CD4-positive, alpha-beta T cell (primary cell): ENCODE measurements around the gene CORIN. TPM values are rescaled to one million over a fixed set of nuclear protein-coding genes. Genes with fewer than 3 reads are reported as not detected.

Experiments
- ATAC-seq: fragments of 200-7000 bp; cut with Tn5 transposase; one replicate; pipeline ENCODE4 v1.10.0; 2022; ENCODE audit warnings: mild to moderate bottlenecking; ENCODE audit not compliant: poor library complexity
- CTCF ChIA-PET: fragments of 350-600 bp; sonication (Branson Sonifier 250); formaldehyde crosslinking; loops from one replicate; lab custom pipeline; 2021; ENCODE audit warnings: antibody characterized with exemption, inconsistent platforms; lab: Charles Lee
- POLR2A ChIA-PET: fragments of 350-600 bp; sonication (Branson Sonifier 250); formaldehyde crosslinking; loops from one replicate; lab custom pipeline; 2021; ENCODE audit warnings: antibody characterized with exemption, inconsistent platforms; lab: Charles Lee
- DNase-seq, 14 experiments: peaks; one replicate each; pipeline ENCODE4 v3.0.0-alpha.2; 2013 to 2020; ENCODE audit warnings: mixed read lengths in 2 of 14
- H3K27ac ChIP-seq, 2 donors: one replicate each; pipeline versions ENCODE4 v1.5.1 to v1.7.0; 2013; ENCODE audit warnings: low read length in 2 of 2, low read depth in 1 of 2, mild to moderate bottlenecking in 1 of 2
- H3K27me3 ChIP-seq, 2 experiments: 1 replicate in 1 of 2; 2 replicates in 1 of 2; pipeline versions ENCODE4 v1.6.1 to v1.7.0; 2013; ENCODE audit warnings: low read length in 2 of 2, control low read depth in 1 of 2, mild to moderate bottlenecking in 1 of 2, moderate library complexity in 1 of 2; ENCODE audit not compliant: insufficient read depth in 2 of 2, control insufficient read depth in 1 of 2
- H3K36me3 ChIP-seq: one replicate; pipeline ENCODE4 v1.6.1; 2013; ENCODE audit warnings: low read length, control low read depth; ENCODE audit not compliant: insufficient read depth
- H3K4me1 ChIP-seq: one replicate; pipeline ENCODE4 v1.6.1; 2013; ENCODE audit warnings: low read length, control low read depth; ENCODE audit not compliant: insufficient read depth
- H3K4me3 ChIP-seq: one replicate; pipeline ENCODE4 v1.5.1; 2013; ENCODE audit warnings: mild to moderate bottlenecking, low read length, moderate library complexity
- H3K9me3 ChIP-seq, 2 experiments: 1 replicate in 1 of 2; 2 replicates in 1 of 2; pipeline versions ENCODE4 v1.6.1 to v1.7.0; 2013; ENCODE audit warnings: low read length in 2 of 2, mild to moderate bottlenecking in 2 of 2, control low read depth in 1 of 2, moderate library complexity in 1 of 2; ENCODE audit not compliant: control insufficient read depth in 1 of 2, insufficient read depth in 1 of 2
- H3K27ac Mint-ChIP-seq: one replicate; pipeline ENCODE4 v1.8.0; 2020; ENCODE audit warnings: mixed read lengths
- H3K27me3 Mint-ChIP-seq: one replicate; pipeline ENCODE4 v1.8.0; 2021; ENCODE audit warnings: mixed read lengths
- H3K36me3 Mint-ChIP-seq: one replicate; pipeline ENCODE4 v1.8.0; 2021; ENCODE audit warnings: low read depth, mixed read lengths
- H3K4me1 Mint-ChIP-seq: one replicate; pipeline ENCODE4 v1.8.0; 2021; ENCODE audit warnings: low read depth, mixed read lengths
- H3K4me3 Mint-ChIP-seq: one replicate; pipeline ENCODE4 v1.8.0; 2020; ENCODE audit warnings: mild to moderate bottlenecking, mixed read lengths
- H3K9me3 Mint-ChIP-seq: one replicate; pipeline ENCODE4 v1.8.0; 2020; ENCODE audit warnings: mixed read lengths
- CTCF ChIP-seq: fragments of 200-600 bp; IDR thresholded peaks from one replicate; pipeline ENCODE4 v1.8.0; 2022; ENCODE audit warnings: antibody characterized with exemption, mild to moderate bottlenecking
- intact Hi-C, 2 experiments: fragments of 100-400 bp; cut with DNase I in 1 of 2; cut with micrococcal nuclease in 1 of 2; formaldehyde crosslinking; loops; one replicate each; pipeline versions ENCODE4 v1.15.1 to v1.9.0; 2023 to 2025; cut with DNase I, micrococcal nuclease
- total RNA-seq, 174 experiments: library from RNA in 2 of 174; stranded (reverse) in 2 of 174; gene quantifications; one replicate each; pipeline ENCODE4 v1.2.3 and lab custom pipeline; 2021 to 2026

CORIN gene
- total RNA-seq, 2 experiments from 2014 or later = 0.14 TPM; not detected in 1

GRCh38 chr4:47598896-47599295, 239.0 kb downstream of the CORIN start:
- no peak for TF ChIP-seq CTCF
- Histone ChIP-seq H3K9me3 (no peaks in the 10 kb centered on the region), H3K4me3 (no peak overlapping the region), H3K27me3 (no peaks in the 10 kb centered on the region), H3K36me3 (no peaks in the 10 kb centered on the region), H3K4me1 (no peaks in the 10 kb centered on the region), H3K27ac (no peak overlapping the region)
- POLR2A ChIA-PET = no interaction called here
- DNase-seq (no peak), ATAC-seq (no peak)
- Mint-ChIP-seq H3K27ac (no peak overlapping the region), H3K27me3 (no peaks in the 10 kb centered on the region), H3K9me3 (no peaks in the 10 kb centered on the region), H3K4me1 (no peaks in the 10 kb centered on the region), H3K4me3 (no peak overlapping the region), H3K36me3 (no peaks in the 10 kb centered on the region)
- CTCF ChIA-PET = no interaction called here
- intact Hi-C loops = no loop called here

GRCh38 chr4:47598320-47598719, 239.5 kb downstream of the CORIN start:
- no peak for TF ChIP-seq CTCF
- CTCF ChIA-PET = no interaction called here
- H3K4me3 ChIP-seq = no peak overlapping the region
- Mint-ChIP-seq H3K27ac (no peak overlapping the region), H3K4me1 (no peaks in the 10 kb centered on the region), H3K27me3 (no peaks in the 10 kb centered on the region), H3K36me3 (no peaks in the 10 kb centered on the region), H3K4me3 (no peak overlapping the region), H3K9me3 (no peaks in the 10 kb centered on the region)
- no peaks in the 10 kb centered on the region for H3K4me1 ChIP-seq
- H3K27ac ChIP-seq = no peak overlapping the region
- H3K36me3 ChIP-seq = no peaks in the 10 kb centered on the region
- DNase-seq (no peak), ATAC-seq (no peak)
- POLR2A ChIA-PET = no interaction called here
- intact Hi-C loops = no loop called here
- H3K27me3 ChIP-seq = no peaks in the 10 kb centered on the region
- H3K9me3 ChIP-seq = no peaks in the 10 kb centered on the region

- ChIA-PET CTCF (no interaction called here), POLR2A (no interaction called here)
- ATAC-seq = no peak
- no peaks in the 10 kb centered on the region for H3K4me1 Mint-ChIP-seq
- Histone ChIP-seq H3K4me3 (no peak overlapping the region), H3K4me1 (no peaks in the 10 kb centered on the region), H3K9me3 (no peaks in the 10 kb centered on the region), H3K27me3 (no peaks in the 10 kb centered on the region), H3K36me3 (no peaks in the 10 kb centered on the region), H3K27ac (no peak overlapping the region)
- H3K27me3 Mint-ChIP-seq = no peaks in the 10 kb centered on the region
- H3K36me3 Mint-ChIP-seq = peaks cover under 1% of the 10 kb centered on the region
- DNase-seq = no peak
- H3K27ac Mint-ChIP-seq = no peak overlapping the region
- no peak for TF ChIP-seq CTCF
- intact Hi-C loops = no loop called here
- H3K9me3 Mint-ChIP-seq = no peaks in the 10 kb centered on the region
- H3K4me3 Mint-ChIP-seq = no peak overlapping the region
These were observed 240.2 kb downstream of the CORIN start for GRCh38 chr4:47597696-47598095.
